Testis (tissue), 2 donors: ENCODE results near the gene TMEM106C.

Experiments used
- CTCF ChIP-seq, 3 experiments: fragments of 450-650 bp in 2 of 3; fragments of 200-600 bp in 1 of 3; sonication (generic) in 1 of 3; IDR thresholded peaks; one replicate each; pipeline ENCODE4 v1.5.1; 2016 to 2019; ENCODE audit warnings: antibody characterized with exemption in 3 of 3, mild to moderate bottlenecking in 2 of 3, moderate library complexity in 1 of 3
- POLR2A ChIP-seq: fragments of 450-650 bp; IDR thresholded peaks from one replicate; pipeline ENCODE4 v1.6.1; 2017; ENCODE audit warnings: antibody characterized with exemption, mild to moderate bottlenecking, moderate library complexity

GRCh38 chr12:47982770-47983169 is 19.4 kb downstream of the TMEM106C start:
- TF ChIP-seq POLR2A: no peak
- TF ChIP-seq CTCF (IDR thresholded peaks at IDR 0.05): no peak
